Gastroesophageal sphincter (tissue), 3 donors: ENCODE measurements around the gene NPC1L1.

Experiments
- EP300 ChIP-seq: sonication (generic); formaldehyde crosslinking; IDR thresholded peaks from one replicate; pipeline ENCODE4 v1.6.1; 2017; ENCODE audit warnings: antibody characterized with exemption, mild to moderate bottlenecking
- POLR2A ChIP-seq, 2 donors: fragments of 450-650 bp; IDR thresholded peaks; one replicate each; pipeline ENCODE4 v1.6.1; 2017; ENCODE audit warnings: antibody characterized with exemption in 2 of 2, mild to moderate bottlenecking in 2 of 2, moderate library complexity in 1 of 2
- POLR2AphosphoS5 ChIP-seq: sonication (generic); formaldehyde crosslinking; IDR thresholded peaks from one replicate; pipeline ENCODE4 v1.6.1; 2017; ENCODE audit warnings: antibody characterized with exemption
- TF ChIP-seq, protein P1 (sequence below), 4 experiments: fragments of 200-600 bp in 2 of 4; fragments of 450-650 bp in 2 of 4; sonication (generic) in 1 of 4; IDR thresholded peaks; one replicate each; pipeline ENCODE4 v1.5.1; 2017 to 2019; ENCODE audit warnings: antibody characterized with exemption in 4 of 4, mild to moderate bottlenecking in 2 of 4, moderate library complexity in 2 of 4

DNA sequence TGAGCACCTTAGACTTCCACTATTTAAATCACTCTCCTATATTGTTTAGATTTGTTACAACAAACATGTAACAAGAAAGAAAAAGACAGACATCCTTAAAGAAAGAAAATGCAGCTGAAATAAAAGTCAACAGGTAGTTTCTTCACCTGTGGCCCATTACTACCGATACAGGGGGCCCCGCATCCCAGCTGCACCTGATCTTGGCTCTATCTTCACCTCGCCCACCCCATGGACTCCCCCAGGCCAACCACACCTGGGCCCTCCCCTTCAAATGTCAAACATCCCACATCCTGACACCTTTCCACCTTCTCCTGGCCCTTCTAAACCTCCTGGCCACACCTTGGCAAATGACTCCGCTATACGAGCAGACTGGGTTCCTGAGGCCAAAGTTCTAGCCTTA lies 25.6 kb upstream of the NPC1L1 start:
- TF ChIP-seq, protein P1, sequence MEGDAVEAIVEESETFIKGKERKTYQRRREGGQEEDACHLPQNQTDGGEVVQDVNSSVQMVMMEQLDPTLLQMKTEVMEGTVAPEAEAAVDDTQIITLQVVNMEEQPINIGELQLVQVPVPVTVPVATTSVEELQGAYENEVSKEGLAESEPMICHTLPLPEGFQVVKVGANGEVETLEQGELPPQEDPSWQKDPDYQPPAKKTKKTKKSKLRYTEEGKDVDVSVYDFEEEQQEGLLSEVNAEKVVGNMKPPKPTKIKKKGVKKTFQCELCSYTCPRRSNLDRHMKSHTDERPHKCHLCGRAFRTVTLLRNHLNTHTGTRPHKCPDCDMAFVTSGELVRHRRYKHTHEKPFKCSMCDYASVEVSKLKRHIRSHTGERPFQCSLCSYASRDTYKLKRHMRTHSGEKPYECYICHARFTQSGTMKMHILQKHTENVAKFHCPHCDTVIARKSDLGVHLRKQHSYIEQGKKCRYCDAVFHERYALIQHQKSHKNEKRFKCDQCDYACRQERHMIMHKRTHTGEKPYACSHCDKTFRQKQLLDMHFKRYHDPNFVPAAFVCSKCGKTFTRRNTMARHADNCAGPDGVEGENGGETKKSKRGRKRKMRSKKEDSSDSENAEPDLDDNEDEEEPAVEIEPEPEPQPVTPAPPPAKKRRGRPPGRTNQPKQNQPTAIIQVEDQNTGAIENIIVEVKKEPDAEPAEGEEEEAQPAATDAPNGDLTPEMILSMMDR (IDR thresholded peaks at IDR 0.05), result no peak
- TF ChIP-seq POLR2A (IDR thresholded peaks at IDR 0.05) (no peak), POLR2AphosphoS5 (no peak), EP300 (no peak)
